ENCODE measurements around the gene SGK1.
"Not testable (repeated sequence)": the region's sequence is repeated elsewhere in the genome, so short reads cannot be mapped to it uniquely, and the experiment has no call there.

SGK1 gene

GRCh38 chr6:134304381-134304780, 13.5 kb downstream of the SGK1 start:
- not testable (repeated sequence) for DNase-seq (ENCODE audit: low read depth in 2 of 2)

- DNase-seq (ENCODE audit: low read depth in 2 of 2): no peak
Measured at GRCh38 chr6:134303891-134304290, 14.0 kb downstream of the SGK1 start.

- DNase-seq (ENCODE audit: low read depth in 2 of 2): no peak
Measured at GRCh38 chr6:134299236-134299635, 18.7 kb downstream of the SGK1 start.

GRCh38 chr6:134296762-134297161, 21.1 kb downstream of the SGK1 start:
- DNase-seq (ENCODE audit: low read depth in 2 of 2): no peak

DNA sequence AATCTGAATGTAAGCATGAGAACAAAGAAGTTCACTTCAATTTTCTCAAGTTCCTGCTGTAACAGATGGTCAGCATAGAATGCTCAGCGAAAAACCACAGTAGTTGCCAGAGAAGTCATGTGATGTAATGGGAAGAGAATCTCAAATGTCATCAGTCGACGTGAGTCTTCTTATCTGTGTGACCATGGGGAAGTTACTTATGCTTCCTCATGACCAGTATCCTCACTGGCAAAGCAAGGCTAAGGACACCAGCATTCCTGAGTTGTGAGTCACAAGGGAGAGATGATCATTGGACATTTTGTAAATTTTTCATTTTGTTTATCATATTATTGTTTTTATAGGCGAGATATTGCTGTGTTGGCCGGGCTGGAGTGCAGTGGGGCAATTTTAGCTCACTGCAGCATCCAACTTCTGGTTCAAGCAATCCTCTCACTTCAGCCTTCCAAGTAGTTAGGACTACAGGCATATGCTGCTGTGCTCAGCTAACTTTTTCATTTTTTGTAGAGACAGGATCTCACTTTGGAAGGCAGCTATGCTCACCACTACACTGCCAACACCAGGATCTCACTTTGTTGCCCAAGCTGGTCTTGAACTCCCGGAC, 21.9 kb downstream of the SGK1 start:
- DNase-seq (ENCODE audit: low read depth in 2 of 2): no peak

GRCh38 chr6:134293659-134294161, 24.2 kb downstream of the SGK1 start:
- no peak for DNase-seq (ENCODE audit: low read depth in 2 of 2)

- DNase-seq (ENCODE audit: low read depth in 2 of 2): no peak
Measured at GRCh38 chr6:134291156-134291555, 26.8 kb downstream of the SGK1 start.

GRCh38 chr6:134289204-134289575, 28.7 kb downstream of the SGK1 start:
- no peak for DNase-seq (ENCODE audit: low read depth in 2 of 2)

- no peak for DNase-seq (ENCODE audit: low read depth in 2 of 2)
Measured at GRCh38 chr6:134288538-134289203, 29.2 kb downstream of the SGK1 start.

GRCh38 chr6:134287859-134288537, 29.9 kb downstream of the SGK1 start:
- DNase-seq (ENCODE audit: low read depth in 2 of 2): no peak

DNA sequence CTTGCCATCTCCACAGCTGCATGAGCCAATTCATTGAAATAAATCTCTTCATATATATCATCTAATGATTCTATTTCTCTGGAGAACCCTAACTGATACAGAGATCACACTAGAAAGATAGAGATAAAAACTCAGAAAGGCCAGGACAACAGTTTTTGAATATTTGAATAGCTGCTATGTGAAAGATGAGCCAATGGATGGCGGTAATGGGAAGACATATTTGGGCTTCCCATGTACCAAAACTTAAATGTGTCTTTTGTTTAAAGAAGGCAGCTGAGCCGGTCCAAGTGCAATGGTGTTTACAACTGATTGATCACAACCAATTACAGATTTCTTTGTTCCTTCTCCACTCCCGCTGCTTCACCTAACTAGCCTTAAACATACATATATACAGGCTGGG, 35.1 kb downstream of the SGK1 start:
- DNase-seq (ENCODE audit: low read depth in 2 of 2): no peak

- no peak for DNase-seq (ENCODE audit: low read depth in 2 of 2)
Measured at GRCh38 chr6:134281388-134281787, 36.5 kb downstream of the SGK1 start.

DNA sequence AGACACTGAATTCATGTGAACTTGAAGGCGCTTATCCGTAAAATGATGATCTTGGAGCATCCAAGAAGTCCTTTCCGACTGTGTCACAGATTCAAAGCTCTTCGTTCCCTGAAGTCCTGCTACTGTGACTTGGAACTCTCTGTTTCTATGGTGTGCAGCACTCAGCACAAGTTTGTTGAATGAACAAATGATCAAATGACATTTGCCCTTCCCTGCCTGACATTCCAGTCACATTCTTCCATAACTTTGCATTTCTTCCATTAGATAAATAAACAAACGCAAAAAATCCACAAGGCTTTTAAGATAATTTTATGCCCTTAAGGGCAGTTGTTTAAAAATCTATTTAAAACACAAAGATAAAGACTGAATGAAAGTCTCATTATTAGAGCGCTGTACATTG, 39.9 kb downstream of the SGK1 start:
- DNase-seq (ENCODE audit: low read depth in 2 of 2): no peak

DNA sequence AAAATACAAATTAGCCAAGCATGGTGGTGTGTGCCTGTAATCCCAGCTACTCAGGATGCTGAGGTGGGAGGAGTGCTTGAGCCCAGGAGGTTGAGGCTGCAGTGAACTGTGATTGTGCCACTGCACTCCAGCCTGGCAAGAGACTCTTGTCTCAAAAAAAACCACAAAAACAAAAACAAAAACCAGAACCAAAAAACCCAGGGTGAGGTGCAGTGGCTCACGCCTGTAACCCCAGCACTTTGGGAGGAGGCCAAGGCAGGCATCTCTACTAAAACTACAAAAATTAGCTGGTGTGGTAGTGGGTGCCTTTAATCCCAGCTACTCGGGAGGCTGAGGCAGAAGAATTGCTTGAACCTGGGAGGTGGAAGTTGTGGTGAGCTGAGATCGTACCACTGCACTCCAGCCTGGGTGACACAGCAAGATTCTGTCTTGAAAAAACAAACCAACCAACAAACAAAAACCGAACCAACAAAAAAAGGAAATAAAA, 41.0 kb downstream of the SGK1 start:
- DNase-seq (ENCODE audit: low read depth in 2 of 2): not testable (repeated sequence)

DNA sequence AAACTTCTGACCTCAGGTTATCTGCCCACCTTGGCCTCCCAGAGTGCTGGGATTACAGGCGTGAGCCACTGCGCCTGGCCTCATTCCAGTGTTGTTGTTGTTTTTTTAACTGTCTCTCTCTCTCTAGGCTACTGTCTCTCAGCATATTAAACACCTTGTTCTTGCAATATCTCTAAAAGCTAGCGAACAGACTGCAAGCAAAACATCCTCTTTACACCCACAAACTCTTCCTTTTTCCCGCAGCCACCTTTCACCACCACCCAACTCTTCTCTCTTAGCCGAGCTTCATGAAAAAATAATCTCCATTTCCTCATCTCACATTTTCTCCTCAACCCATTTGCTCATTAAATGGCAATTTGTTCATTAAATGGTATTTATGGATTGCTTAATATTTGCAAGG, 45.5 kb downstream of the SGK1 start:
- DNase-seq (ENCODE audit: low read depth in 2 of 2): no peak

- DNase-seq (ENCODE audit: low read depth in 2 of 2): no peak
Measured at GRCh38 chr6:134267917-134268361, 50.0 kb downstream of the SGK1 start.

GRCh38 chr6:134266776-134267175, 51.1 kb downstream of the SGK1 start:
- no peak for DNase-seq (ENCODE audit: low read depth in 2 of 2)

DNA sequence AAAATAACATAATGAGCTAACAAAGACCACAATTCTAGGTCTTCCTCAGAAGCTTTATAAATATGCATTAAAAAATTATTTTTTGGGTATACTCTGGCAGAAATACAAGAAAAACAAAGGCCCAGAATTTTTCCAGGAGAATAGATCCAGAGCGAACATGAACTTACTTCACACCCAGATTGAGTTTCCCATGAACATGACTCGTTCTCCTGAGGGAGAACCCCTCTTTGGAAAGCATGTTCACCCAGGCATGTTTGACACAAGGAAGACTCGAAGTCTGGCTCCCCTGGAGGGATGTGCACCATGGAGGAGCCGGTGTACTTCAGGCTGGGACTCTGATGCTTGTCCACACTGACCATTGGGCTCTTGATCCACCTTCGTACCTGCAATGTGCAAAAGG, 56.1 kb downstream of the SGK1 start:
- DNase-seq (ENCODE audit: low read depth in 2 of 2): no peak

GRCh38 chr6:134258849-134259306, 59.0 kb downstream of the SGK1 start:
- no peak for DNase-seq (ENCODE audit: low read depth in 2 of 2)

GRCh38 chr6:134257516-134257915, 60.4 kb downstream of the SGK1 start:
- DNase-seq (ENCODE audit: low read depth in 2 of 2): no peak

- DNase-seq (ENCODE audit: low read depth in 2 of 2): no peak
Measured at GRCh38 chr6:134256862-134257261, 61.0 kb downstream of the SGK1 start.

DNA sequence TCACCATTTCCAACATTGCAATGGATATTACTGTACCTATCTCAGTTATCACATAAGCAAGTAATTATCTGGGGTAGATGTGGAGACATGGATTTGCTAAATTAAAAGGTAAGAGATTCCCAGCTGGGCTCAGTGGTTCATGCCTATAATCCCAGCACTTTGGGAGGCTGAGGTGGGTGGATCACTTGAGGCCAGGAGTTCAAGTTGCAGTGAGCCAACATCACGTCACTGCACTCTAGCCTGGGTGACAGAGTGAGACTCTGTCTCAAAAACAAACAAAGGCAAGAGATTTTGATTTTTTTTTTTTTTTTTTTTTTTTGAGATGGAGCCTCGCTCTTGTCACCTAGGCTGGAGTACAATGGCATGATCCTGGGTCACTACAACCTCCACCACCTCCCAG, 62.6 kb downstream of the SGK1 start:
- not testable (repeated sequence) for DNase-seq (ENCODE audit: low read depth in 2 of 2)

- DNase-seq (ENCODE audit: low read depth in 2 of 2): no peak
Measured at GRCh38 chr6:134254118-134254517, 63.8 kb downstream of the SGK1 start.

All from stimulated activated CD4-positive, alpha-beta T cell treated with anti-CD3 and anti-CD28 coated beads, Interleukin-4, amount 100 ng/mL, for 48 hours (primary cell).